ENCODE measurements around the gene PSRC1. TPM values are rescaled to one million over a fixed set of nuclear protein-coding genes. Genes with fewer than 3 reads are reported as not detected.

Gene PSRC1
- total and polyA plus RNA-seq, 12 donors: 0.52 to 13.2 (median 2.5) TPM

- H3K27ac ChIP-seq: no peak overlapping the region
- H3K4me1 ChIP-seq (replicated peaks in 1 of 2): no peaks in the 10 kb centered on the region
- H3K9me3 ChIP-seq (replicated peaks in 1 of 3): no peaks in the 10 kb centered on the region
- TF ChIP-seq CTCF (IDR thresholded peaks at IDR 0.05): no peak
- TF ChIP-seq POLR2A (IDR thresholded peaks at IDR 0.05): no peak
- DNase-seq: no peak
- H3K4me3 ChIP-seq: no peak overlapping the region
- no peaks in the 10 kb centered on the region for H3K27me3 ChIP-seq
- intact Hi-C loops (cut with DNase I): loop anchor here in 1 of 2 donors (5.0 kb wide), 1 partner anchor 48 kb away; no protein-coding TSS in a partner anchor
- no peaks in the 10 kb centered on the region for H3K36me3 ChIP-seq (replicated peaks in 1 of 2)
- WGBS, 4 donors: 87 to 99% (median 94%) methylated on average over 3 to 4 of the region's 4 CpGs; no CpG with 5 or more reads in 1 of the 4 donors
Measured at GRCh38 chr1:109265016-109265415, 17.9 kb downstream of the PSRC1 start.

GRCh38 chr1:109264379-109264755 lies 18.6 kb downstream of the PSRC1 start:
- 66 to 80% (median 73%) methylated on average over 2 to 9 of the region's 9 CpGs for WGBS, 4 donors
- intact Hi-C loops (cut with DNase I): loop anchor here (5.0 kb wide), 2 partner anchors 133 to 138 kb away; partner anchors contain the start of gene SORT1 (in 1 of the 2)

GRCh38 chr1:109263597-109264378 lies 19.2 kb downstream of the PSRC1 start:
- Histone ChIP-seq H3K27ac (no peak overlapping the region), H3K9me3 (replicated peaks in 1 of 3) (no peaks in the 10 kb centered on the region), H3K4me3 (no peak overlapping the region), H3K36me3 (replicated peaks in 1 of 2) (no peaks in the 10 kb centered on the region), H3K27me3 (no peaks in the 10 kb centered on the region), H3K4me1 (replicated peaks in 1 of 2) (no peaks in the 10 kb centered on the region)
- DNase-seq: peak; percentile 83 to 96 (median 89)
- TF ChIP-seq CTCF (IDR thresholded peaks at IDR 0.05) (peak; percentile 86 to 100 (median 100)), POLR2A (IDR thresholded peaks at IDR 0.05) (no peak)
- WGBS, 4 donors: 50 to 83% (median 53%) methylated on average over 14 to 29 of the region's 29 CpGs
- intact Hi-C loops (cut with DNase I): loop anchor here (5.0 kb wide), 2 partner anchors 134 to 139 kb away; partner anchors contain the start of gene SORT1 (in 1 of the 2)

More at GRCh38 chr1:109264379-109264755, 18.6 kb downstream of the PSRC1 start:
- Histone ChIP-seq H3K27me3 (no peaks in the 10 kb centered on the region), H3K9me3 (replicated peaks in 1 of 3) (no peaks in the 10 kb centered on the region), H3K4me1 (replicated peaks in 1 of 2) (no peaks in the 10 kb centered on the region), H3K36me3 (replicated peaks in 1 of 2) (no peaks in the 10 kb centered on the region), H3K27ac (no peak overlapping the region), H3K4me3 (no peak overlapping the region)
- DNase-seq: no peak
- TF ChIP-seq CTCF (IDR thresholded peaks at IDR 0.05) (no peak), POLR2A (IDR thresholded peaks at IDR 0.05) (no peak)

GRCh38 chr1:109263234-109263596 lies 19.7 kb downstream of the PSRC1 start:
- WGBS, 4 donors: 68 to 80% (median 74%) methylated on average over 6 to 12 of the region's 12 CpGs

More at GRCh38 chr1:109263234-109263596, 19.7 kb downstream of the PSRC1 start:
- H3K9me3 ChIP-seq (replicated peaks in 1 of 3): no peaks in the 10 kb centered on the region
- no peak overlapping the region for H3K4me3 ChIP-seq
- no peak for DNase-seq
- no peaks in the 10 kb centered on the region for H3K27me3 ChIP-seq
- H3K27ac ChIP-seq: no peak overlapping the region
- H3K36me3 ChIP-seq (replicated peaks in 1 of 2): no peaks in the 10 kb centered on the region
- no peaks in the 10 kb centered on the region for H3K4me1 ChIP-seq (replicated peaks in 1 of 2)
- TF ChIP-seq POLR2A (IDR thresholded peaks at IDR 0.05) (no peak), CTCF (IDR thresholded peaks at IDR 0.05) (no peak)
- intact Hi-C loops (cut with DNase I): loop anchor here (5.0 kb wide), 2 partner anchors 134 to 139 kb away; partner anchors contain the start of gene SORT1 (in 1 of the 2)
